Smooth muscle cell of the umbilical artery (primary cell): ENCODE data around the gene CHI3L1. TPM values are rescaled to one million over a fixed set of nuclear protein-coding genes. Genes with fewer than 3 reads are reported as not detected.

Experiments
- total RNA-seq: library from RNA; depleted of rRNA; stranded (reverse); fragments of >200 nt; gene quantifications from 2 replicates; pipeline ENCODE4 v1.2.3, GENCODE V29; 2014

The CHI3L1 gene
- 2.4 and 339 TPM in 2 replicates for total RNA-seq

DNA sequence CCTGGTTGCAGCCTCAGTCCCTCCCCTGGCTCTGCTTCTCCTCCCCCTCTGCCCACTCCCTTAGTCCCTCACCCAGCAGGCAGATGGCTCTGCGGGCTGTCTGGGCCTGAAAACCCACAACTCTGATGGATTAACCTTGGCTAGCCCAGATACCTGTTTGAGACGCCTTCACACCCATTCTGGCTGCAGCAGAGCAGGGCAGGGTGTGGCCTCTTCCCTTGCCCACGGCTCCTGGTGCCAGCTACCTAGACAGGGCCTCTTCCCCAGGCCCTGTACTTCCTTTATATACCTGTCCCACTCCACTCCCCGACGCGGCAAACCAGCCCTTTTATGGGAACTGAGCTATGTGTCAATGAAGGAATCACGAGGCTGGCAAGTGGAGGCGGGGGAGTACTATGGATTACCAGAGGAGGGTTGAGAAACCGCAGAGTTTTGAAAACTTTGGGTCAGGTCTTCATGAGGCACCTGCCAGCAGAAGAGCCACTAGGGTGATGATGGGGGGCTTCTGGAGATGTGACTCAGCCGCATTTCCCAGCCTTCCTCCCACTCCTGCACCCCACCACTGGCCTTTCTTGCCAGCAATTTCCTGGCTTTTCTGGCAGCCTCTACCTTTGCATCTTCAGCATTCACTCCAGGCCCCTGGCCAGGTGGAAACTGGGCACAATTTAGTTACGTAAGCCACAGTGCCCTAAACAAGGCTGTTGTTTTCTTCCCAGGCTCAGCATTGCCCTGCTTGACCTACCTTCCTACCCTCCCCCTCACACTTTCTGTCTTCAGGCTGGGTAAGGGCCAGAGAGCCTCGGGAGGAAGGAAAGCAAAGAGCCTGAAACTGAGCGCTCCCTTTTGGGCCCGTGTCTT lies at the start of gene CHI3L1:
CHI3L1 (minus strand) TSS at position 259 of the 858 bp plus-strand sequence; CDS start at position 178, 81 bp downstream.

DNA sequence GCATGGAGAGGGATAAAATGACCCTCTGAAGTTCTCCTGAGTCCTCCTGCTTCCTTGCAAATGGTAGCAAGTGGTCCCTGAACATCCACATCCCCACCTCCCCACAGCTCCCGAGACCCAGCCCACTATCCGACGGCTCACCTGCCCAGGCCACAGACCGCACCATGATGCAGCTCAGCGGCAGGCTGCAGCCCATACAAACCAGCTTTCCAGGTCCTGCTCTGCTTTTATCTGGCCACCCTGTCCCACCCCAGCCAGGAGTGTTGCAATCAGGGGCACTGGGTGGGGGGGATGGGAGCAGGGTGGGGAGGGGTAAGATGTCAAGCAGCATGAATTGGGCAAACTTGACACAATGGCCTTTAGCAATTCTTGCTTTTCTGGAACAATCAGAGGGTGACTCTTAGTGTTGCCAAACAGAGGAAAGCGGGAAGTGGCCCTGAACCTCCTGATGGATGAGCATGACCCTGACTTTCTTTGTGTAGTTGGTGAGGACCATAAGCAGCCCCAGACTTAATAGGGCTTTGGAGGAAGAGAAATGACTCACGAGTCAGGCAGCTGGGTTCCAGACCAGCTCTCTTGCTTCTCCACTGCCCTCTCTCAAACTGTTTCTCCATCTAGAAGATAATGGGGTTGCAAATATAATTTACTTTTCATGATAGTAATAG lies 43.1 kb upstream of the CHI3L1 start, which contains the start of gene CHIT1:
CHIT1 (minus strand) TSS at position 203 of the 665 bp plus-strand sequence; CDS start at position 166, 37 bp downstream.

DNA sequence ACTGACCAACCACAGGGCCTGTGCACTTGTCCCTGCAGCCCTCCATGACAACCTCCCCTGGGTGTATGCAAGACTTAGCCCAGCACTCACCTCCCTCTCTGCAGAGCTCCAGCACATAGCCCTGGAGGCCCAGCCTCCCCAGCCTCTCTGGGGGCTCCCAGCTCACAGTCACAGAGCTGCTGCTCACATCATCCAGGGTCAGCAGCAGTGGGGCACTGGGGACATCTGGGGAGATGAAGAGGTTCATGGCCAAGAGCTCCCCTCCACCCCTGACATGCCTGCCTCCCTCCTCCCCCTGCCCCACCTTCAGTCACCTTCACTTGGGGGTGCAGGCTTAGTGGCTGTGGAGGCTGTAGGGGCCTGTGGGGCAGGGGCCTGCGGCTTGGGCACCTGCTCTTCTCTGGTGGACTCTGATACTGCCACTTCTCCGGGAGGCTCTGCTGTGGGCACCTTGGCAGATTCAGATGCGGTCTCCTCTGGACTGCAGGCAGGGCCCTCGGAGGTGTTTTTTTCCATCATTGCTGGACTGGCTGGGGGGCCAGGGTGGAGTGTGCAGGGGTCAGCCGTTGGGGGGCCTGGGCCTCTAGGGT lies 11.2 kb downstream of the CHI3L1 start, which contains the start of gene MYBPH:
MYBPH (minus strand) TSS at position 590 of the 590 bp plus-strand sequence; CDS start at position 519, 71 bp downstream.

Other genes starting within 250 kb of the CHI3L1 start
- 120 TPM in 2 replicates for gene ADIPOR1, start 228.4 kb downstream of the CHI3L1 start, total RNA-seq
- 40.7 and 83.1 TPM in 2 replicates for gene CYB5R1, start 219.4 kb downstream of the CHI3L1 start, total RNA-seq
- 80.8 and 116 TPM in 2 replicates for gene TMEM183A, start 179.3 kb downstream of the CHI3L1 start, total RNA-seq
- 20.9 and 24.6 TPM in 2 replicates for gene PPFIA4, start 160.2 kb downstream of the CHI3L1 start, total RNA-seq
- gene MYOG, start 100.7 kb downstream of the CHI3L1 start, total RNA-seq = not detected in 2 replicates
- gene ADORA1, start 59.0 kb downstream of the CHI3L1 start, total RNA-seq = 5.7 and 12.8 TPM in 2 replicates
- 0.30 TPM in 1 of 2 replicates, not detected in the other for gene MYBPH, start 10.9 kb downstream of the CHI3L1 start, total RNA-seq
- gene CHIT1, start 43.0 kb upstream of the CHI3L1 start, total RNA-seq = under 0.01 TPM in 1 of 2 replicates, not detected in the other
- 14.6 and 17.5 TPM in 2 replicates for gene BTG2, start 118.8 kb upstream of the CHI3L1 start, total RNA-seq
- 7.3 and 48.1 TPM in 2 replicates for gene FMOD, start 164.4 kb upstream of the CHI3L1 start, total RNA-seq